Memory B cell (primary cell): ENCODE results near the gene NME4.

Experiments
- ATAC-seq: fragments of 150-1000 bp; cut with Tn5 transposase; 2 replicates; pipeline ENCODE4 v1.10.0; 2021; ENCODE audit warnings: low read depth, mild to moderate bottlenecking, moderate library complexity
- DNase-seq, 2 donors: peaks; one replicate each; pipeline ENCODE4 v3.0.0; 2022; ENCODE audit warnings: low spot score in 2 of 2
- H3K27ac Mint-ChIP-seq: one replicate; pipeline ENCODE4 v1.8.0; 2022; ENCODE audit warnings: mild to moderate bottlenecking, moderate library complexity, mixed read lengths
- H3K27me3 Mint-ChIP-seq: one replicate; pipeline ENCODE4 v1.8.0; 2022; ENCODE audit warnings: mixed read lengths
- H3K36me3 Mint-ChIP-seq: one replicate; pipeline ENCODE4 v1.8.0; 2022; ENCODE audit warnings: mild to moderate bottlenecking, mixed read lengths
- H3K4me1 Mint-ChIP-seq: one replicate; pipeline ENCODE4 v1.8.0; 2022; ENCODE audit warnings: mixed read lengths
- H3K4me3 Mint-ChIP-seq: one replicate; pipeline ENCODE4 v1.8.0; 2022; ENCODE audit warnings: mild to moderate bottlenecking, moderate library complexity, mixed read lengths
- H3K9me3 Mint-ChIP-seq: one replicate; pipeline ENCODE4 v1.8.0; 2022; ENCODE audit warnings: mixed read lengths

The NME4 gene

DNA sequence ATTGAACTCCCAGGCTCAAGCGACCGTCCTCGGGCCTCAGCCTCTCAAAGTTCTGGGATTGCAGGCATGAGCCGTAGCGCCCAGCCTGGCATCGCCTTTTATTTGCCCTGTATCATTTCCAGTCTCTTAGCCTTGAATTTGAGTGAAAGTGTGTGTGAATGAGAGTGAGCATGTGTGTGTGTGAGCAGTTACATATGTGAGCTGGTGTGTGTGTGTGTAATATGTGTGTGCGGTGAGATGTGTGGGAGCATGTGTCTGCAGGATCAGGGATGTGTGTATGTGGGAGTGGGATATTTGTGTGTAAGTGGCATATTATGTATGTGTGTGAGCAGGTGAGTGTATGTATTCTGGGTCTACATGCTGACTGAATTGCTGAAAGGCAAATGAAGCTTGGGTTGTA is 33.9 kb downstream of the NME4 start:
- no peaks in the 10 kb centered on the region for H3K27me3 Mint-ChIP-seq
- DNase-seq (no peak), ATAC-seq (no peak)
- H3K4me3 Mint-ChIP-seq: no peak overlapping the region
- no peak overlapping the region for H3K27ac Mint-ChIP-seq
- H3K9me3 Mint-ChIP-seq: no peaks in the 10 kb centered on the region
- peaks cover 5% of the 10 kb centered on the region for H3K36me3 Mint-ChIP-seq
- peaks cover 18% of the 10 kb centered on the region for H3K4me1 Mint-ChIP-seq

DNA sequence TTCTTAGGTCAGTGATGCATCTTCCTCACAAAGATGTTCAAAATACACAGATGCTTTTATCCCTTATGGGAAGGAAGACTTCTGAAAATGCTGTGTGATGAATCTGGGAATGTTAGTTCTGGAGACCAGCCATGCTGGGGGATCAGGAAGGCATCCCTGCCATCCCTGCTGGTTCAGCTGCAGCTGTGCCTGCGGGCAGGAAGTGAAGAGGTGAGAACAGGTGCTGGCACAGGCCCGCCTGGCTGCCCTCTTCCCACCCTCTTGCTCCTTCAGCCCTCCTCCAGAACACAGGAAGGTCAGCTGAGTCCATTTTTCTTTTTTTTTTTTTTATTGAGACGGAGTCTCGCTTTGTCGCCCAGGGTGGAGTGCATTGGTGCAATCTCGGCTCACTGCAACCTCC is 43.6 kb downstream of the NME4 start:
- Mint-ChIP-seq H3K4me1 (peaks cover 8% of the 10 kb centered on the region), H3K36me3 (peaks cover 3% of the 10 kb centered on the region), H3K27me3 (no peaks in the 10 kb centered on the region), H3K27ac (no peak overlapping the region), H3K9me3 (no peaks in the 10 kb centered on the region), H3K4me3 (no peak overlapping the region)
- DNase-seq (no peak), ATAC-seq (no peak)

DNA sequence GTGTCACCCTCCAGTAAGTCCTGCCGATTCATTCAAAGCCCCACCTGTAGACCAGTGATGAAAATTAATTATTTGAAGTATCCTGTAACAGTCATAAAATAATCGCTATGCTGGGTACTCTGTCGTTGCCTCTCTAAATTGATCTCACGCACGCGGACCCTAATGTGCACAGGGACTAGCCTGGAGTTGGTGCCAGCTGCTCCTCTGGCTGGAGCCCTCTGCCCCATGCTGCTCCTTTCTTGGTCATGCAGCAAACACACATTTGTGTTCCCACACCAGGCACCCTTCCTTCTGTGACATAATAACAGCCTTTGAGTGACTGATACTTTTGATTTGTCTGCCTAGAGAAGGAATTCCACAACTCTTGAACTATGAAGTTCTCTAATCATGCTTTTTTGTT is 44.4 kb downstream of the NME4 start:
- ATAC-seq: no peak
- H3K27me3 Mint-ChIP-seq: no peaks in the 10 kb centered on the region
- peaks cover 8% of the 10 kb centered on the region for H3K4me1 Mint-ChIP-seq
- H3K4me3 Mint-ChIP-seq: no peak overlapping the region
- H3K27ac Mint-ChIP-seq: no peak overlapping the region
- H3K36me3 Mint-ChIP-seq: peaks cover 3% of the 10 kb centered on the region
- DNase-seq: no peak
- no peaks in the 10 kb centered on the region for H3K9me3 Mint-ChIP-seq

DNA sequence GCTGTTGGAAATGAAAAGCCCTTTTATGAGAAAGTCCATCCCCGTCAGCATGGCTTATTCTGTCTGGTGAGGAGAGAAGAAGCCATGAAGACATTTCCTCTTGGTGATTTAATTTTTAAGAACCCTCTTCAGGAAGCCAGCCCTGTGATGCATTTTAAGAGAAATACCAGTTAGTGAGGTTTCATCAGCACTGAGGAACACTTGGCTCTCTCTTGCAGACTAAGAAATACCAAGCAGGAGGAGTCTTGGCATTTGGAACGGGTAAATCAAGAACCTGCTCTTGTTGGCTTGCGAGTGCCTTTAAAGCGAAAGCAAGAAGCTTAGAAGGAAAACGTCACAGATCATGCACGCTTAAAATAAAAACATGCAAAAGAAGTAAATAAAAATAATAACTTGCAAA is 46.0 kb downstream of the NME4 start:
- peaks cover 3% of the 10 kb centered on the region for H3K36me3 Mint-ChIP-seq
- no peaks in the 10 kb centered on the region for H3K27me3 Mint-ChIP-seq
- peak overlapping the region; percentile 55 for H3K4me3 Mint-ChIP-seq
- ATAC-seq: no peak
- DNase-seq: no peak
- H3K27ac Mint-ChIP-seq: no peak overlapping the region
- H3K9me3 Mint-ChIP-seq: no peaks in the 10 kb centered on the region
- H3K4me1 Mint-ChIP-seq: peaks cover 8% of the 10 kb centered on the region

DNA sequence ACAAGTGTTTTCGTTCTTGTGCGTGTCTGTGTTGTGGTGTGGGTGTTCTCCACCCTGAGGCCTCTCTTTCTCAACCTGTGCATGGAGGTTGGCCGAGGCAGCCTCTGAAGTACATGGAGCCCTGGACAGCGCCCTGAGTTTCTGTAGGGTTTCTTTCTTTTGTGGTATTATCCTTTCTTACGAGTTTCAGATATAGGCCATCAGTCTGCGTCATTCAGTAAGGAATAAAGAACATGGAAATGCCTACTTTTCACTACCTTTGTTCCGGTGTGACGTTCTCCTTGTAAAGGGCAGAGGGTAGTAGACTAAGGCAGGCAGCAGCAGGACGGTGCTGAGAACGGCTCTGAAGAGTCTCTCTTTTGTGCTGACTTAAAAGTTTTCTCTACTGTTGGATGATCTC is 47.0 kb downstream of the NME4 start:
- ATAC-seq: no peak
- no peak overlapping the region for H3K27ac Mint-ChIP-seq

DNA sequence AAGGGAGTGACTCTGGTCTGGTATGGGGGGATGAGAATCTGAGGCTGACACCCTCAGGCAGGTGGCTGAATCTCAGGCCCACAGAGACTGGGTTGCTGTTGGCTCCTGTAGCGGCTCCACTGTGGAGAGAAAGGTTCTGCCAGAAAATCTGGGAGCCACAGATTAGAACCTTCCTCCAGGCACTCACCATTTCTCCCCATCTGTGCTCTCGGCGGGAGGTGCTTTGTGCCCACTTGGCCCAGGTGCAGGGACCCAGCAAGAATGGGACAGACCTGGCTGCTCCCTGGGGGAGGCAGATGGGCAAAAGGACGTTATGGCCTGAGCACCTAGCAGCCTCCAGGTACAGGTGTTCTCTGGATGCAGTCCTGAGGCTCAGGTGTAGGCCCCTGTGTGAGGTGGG is 48.6 kb downstream of the NME4 start:
- Mint-ChIP-seq H3K4me1 (peaks cover 14% of the 10 kb centered on the region), H3K27ac (no peak overlapping the region), H3K4me3 (no peak overlapping the region), H3K9me3 (no peaks in the 10 kb centered on the region), H3K27me3 (no peaks in the 10 kb centered on the region), H3K36me3 (no peaks in the 10 kb centered on the region)
- no peak for ATAC-seq
- no peak for DNase-seq

More for the DNA sequence above, 47.0 kb downstream of the NME4 start:
- H3K36me3 Mint-ChIP-seq: peaks cover 3% of the 10 kb centered on the region
- DNase-seq: no peak
- peak overlapping the region; percentile 29 for H3K4me3 Mint-ChIP-seq
- H3K4me1 Mint-ChIP-seq: peaks cover 8% of the 10 kb centered on the region
- H3K9me3 Mint-ChIP-seq: no peaks in the 10 kb centered on the region
- no peaks in the 10 kb centered on the region for H3K27me3 Mint-ChIP-seq
